Measurements from ENCODE around the gene MTREX.
"Not testable (repeated sequence)": the region's sequence is repeated elsewhere in the genome, so short reads cannot be mapped to it uniquely, and the experiment has no call there.

Gene MTREX

GRCh38 chr5:55307383-55308253 is at the start of gene MTREX, which contains the start of gene DHX29:
Gene MTREX (plus strand): TSS chr5:55307989. CDS start chr5:55308014, 25 bp downstream.
Gene DHX29 (minus strand): TSS chr5:55307694. CDS start chr5:55307573, 121 bp downstream.
- peak; percentile 91 for DNase-seq

GRCh38 chr5:55258339-55258738 is 49.5 kb upstream of the MTREX start:
- no peak for DNase-seq

- DNase-seq, result no peak
Observed at GRCh38 chr5:55276771-55277170, 31.0 kb upstream of the MTREX start.

GRCh38 chr5:55278778-55279177 is 29.0 kb upstream of the MTREX start:
- no peak for DNase-seq

- DNase-seq, result no peak
Observed at GRCh38 chr5:55286411-55286933, 21.3 kb upstream of the MTREX start.

GRCh38 chr5:55289808-55290207 is 18.0 kb upstream of the MTREX start:
- no peak for DNase-seq

GRCh38 chr5:55290991-55291390 is 16.8 kb upstream of the MTREX start:
- no peak for DNase-seq

- no peak for DNase-seq
Observed at GRCh38 chr5:55294935-55295334, 12.9 kb upstream of the MTREX start.

- DNase-seq, result no peak
Observed at GRCh38 chr5:55300890-55301289, 6.9 kb upstream of the MTREX start.

- DNase-seq, result no peak
Observed at GRCh38 chr5:55303238-55303690, 4.5 kb upstream of the MTREX start.

GRCh38 chr5:55304584-55304983 is 3.2 kb upstream of the MTREX start:
- DNase-seq, result no peak

- DNase-seq, result no peak
Observed at GRCh38 chr5:55305345-55305744, 2.4 kb upstream of the MTREX start.

- DNase-seq, result no peak
Observed at GRCh38 chr5:55306641-55307382, 977 bp upstream of the MTREX start.

GRCh38 chr5:55308254-55308836 is 556 bp downstream of the MTREX start:
- peak; percentile 25 for DNase-seq

- no peak for DNase-seq
Observed at GRCh38 chr5:55313870-55314617, 6.3 kb downstream of the MTREX start.

- no peak for DNase-seq
Observed at GRCh38 chr5:55316289-55316688, 8.5 kb downstream of the MTREX start.

- no peak for DNase-seq
Observed at GRCh38 chr5:55316837-55317236, 9.0 kb downstream of the MTREX start.

- not testable (repeated sequence) for DNase-seq
Observed at GRCh38 chr5:55318237-55318636, 10.4 kb downstream of the MTREX start.

- DNase-seq, result no peak
Observed at GRCh38 chr5:55319491-55319890, 11.7 kb downstream of the MTREX start.

- DNase-seq, result no peak
Observed at GRCh38 chr5:55320571-55320970, 12.8 kb downstream of the MTREX start.

- DNase-seq, result no peak
Observed at GRCh38 chr5:55324006-55324405, 16.2 kb downstream of the MTREX start.

- DNase-seq, result peak; percentile 48
Observed at GRCh38 chr5:55324815-55325418, 17.1 kb downstream of the MTREX start.
